Mesothelial cell of epicardium (in vitro differentiated cells): ENCODE measurements around the gene PRDM12. TPM values are rescaled to one million over a fixed set of nuclear protein-coding genes. Genes with fewer than 3 reads are reported as not detected.

Source experiments
- DNase-seq, 2 experiments: peaks; one replicate each; pipeline ENCODE4 v3.0.0; 2021; ENCODE audit warnings: low spot score in 2 of 2; ENCODE audit not compliant: unreplicated experiment in 2 of 2
- H3K27ac Mint-ChIP-seq: 2 replicates; pipeline ENCODE4 v1.8.0; 2021; ENCODE audit warnings: mixed read lengths
- H3K27me3 Mint-ChIP-seq: 2 replicates; pipeline ENCODE4 v1.8.0; 2021; ENCODE audit warnings: low read depth, mixed read lengths
- H3K36me3 Mint-ChIP-seq: 2 replicates; pipeline ENCODE4 v1.8.0; 2021; ENCODE audit warnings: mixed read lengths
- H3K4me1 Mint-ChIP-seq: 2 replicates; pipeline ENCODE4 v1.8.0; 2021; ENCODE audit warnings: mixed read lengths
- H3K4me3 Mint-ChIP-seq: 2 replicates; pipeline ENCODE4 v1.8.0; 2021; ENCODE audit warnings: mild to moderate bottlenecking, moderate library complexity, mixed read lengths
- H3K9me3 Mint-ChIP-seq: 2 replicates; pipeline ENCODE4 v1.8.0; 2021; ENCODE audit warnings: mixed read lengths
- CTCF ChIP-seq: fragments of 200-600 bp; sonication (generic); IDR thresholded peaks from one replicate; pipeline ENCODE4 v1.5.0; 2021; ENCODE audit warnings: antibody characterized with exemption; ENCODE audit not compliant: unreplicated experiment
- total RNA-seq: library from RNA; stranded (reverse); gene quantifications from 3 replicates; pipeline ENCODE4 v1.2.1, GENCODE V29; 2021

PRDM12 gene
- total RNA-seq, 1 donor from 2014 or later = not detected

- no peaks in the 10 kb centered on the region for H3K27me3 Mint-ChIP-seq
- H3K36me3 Mint-ChIP-seq = peaks cover 9% of the 10 kb centered on the region
These were observed 29.6 kb upstream of the PRDM12 start for GRCh38 chr9:130634801-130635200.

GRCh38 chr9:130635306-130635705 is 29.1 kb upstream of the PRDM12 start:
- peaks cover 9% of the 10 kb centered on the region for H3K36me3 Mint-ChIP-seq
- TF ChIP-seq CTCF = no peak
- no peak overlapping the region for H3K4me3 Mint-ChIP-seq

More at GRCh38 chr9:130634801-130635200, 29.6 kb upstream of the PRDM12 start:
- H3K27ac Mint-ChIP-seq = no peak overlapping the region
- no peak overlapping the region for H3K4me3 Mint-ChIP-seq
- no peak for DNase-seq
- no peaks in the 10 kb centered on the region for H3K9me3 Mint-ChIP-seq
- no peak for TF ChIP-seq CTCF
- H3K4me1 Mint-ChIP-seq = no peaks in the 10 kb centered on the region

GRCh38 chr9:130635721-130636647 is 28.4 kb upstream of the PRDM12 start:
- H3K9me3 Mint-ChIP-seq = no peaks in the 10 kb centered on the region

More at GRCh38 chr9:130635306-130635705, 29.1 kb upstream of the PRDM12 start:
- no peak overlapping the region for H3K27ac Mint-ChIP-seq
- no peaks in the 10 kb centered on the region for H3K4me1 Mint-ChIP-seq
- DNase-seq = no peak
- H3K27me3 Mint-ChIP-seq = no peaks in the 10 kb centered on the region
- H3K9me3 Mint-ChIP-seq = no peaks in the 10 kb centered on the region

GRCh38 chr9:130636648-130637020 is 27.8 kb upstream of the PRDM12 start:
- DNase-seq = no peak
- Mint-ChIP-seq H3K36me3 (peaks cover 9% of the 10 kb centered on the region), H3K27ac (no peak overlapping the region), H3K9me3 (no peaks in the 10 kb centered on the region), H3K4me1 (no peaks in the 10 kb centered on the region), H3K27me3 (no peaks in the 10 kb centered on the region), H3K4me3 (no peak overlapping the region)
- no peak for TF ChIP-seq CTCF

More at GRCh38 chr9:130635721-130636647, 28.4 kb upstream of the PRDM12 start:
- Mint-ChIP-seq H3K4me3 (no peak overlapping the region), H3K36me3 (peaks cover 9% of the 10 kb centered on the region), H3K27me3 (no peaks in the 10 kb centered on the region), H3K4me1 (no peaks in the 10 kb centered on the region), H3K27ac (no peak overlapping the region)
- TF ChIP-seq CTCF = no peak
- DNase-seq = no peak

- Mint-ChIP-seq H3K4me1 (no peaks in the 10 kb centered on the region), H3K27me3 (no peaks in the 10 kb centered on the region), H3K9me3 (no peaks in the 10 kb centered on the region), H3K4me3 (no peak overlapping the region), H3K36me3 (peaks cover 3% of the 10 kb centered on the region), H3K27ac (no peak overlapping the region)
- no peak for TF ChIP-seq CTCF
- DNase-seq = no peak
These were observed 25.9 kb upstream of the PRDM12 start for GRCh38 chr9:130638284-130639123.
